GM06990 (cell line): Measurements from ENCODE around the gene ZNF470.

ENCODE experiments used
- DNase-seq: peaks from one replicate; pipeline ENCODE4 v3.0.0-alpha.2; 2011; ENCODE audit not compliant: insufficient read length; ENCODE audit errors: extremely low read depth
- H3K27me3 ChIP-seq: replicated peaks from 2 replicates; pipeline ENCODE4 v1.6.0; 2011; ENCODE audit warnings: low read length; ENCODE audit not compliant: control insufficient read depth, insufficient read depth
- H3K36me3 ChIP-seq: 2 replicates; pipeline ENCODE4 v1.5.1; 2011; ENCODE audit warnings: low read length; ENCODE audit not compliant: control insufficient read depth, insufficient read depth
- H3K4me3 ChIP-seq: replicated peaks from 2 replicates; pipeline ENCODE4 v1.5.1; 2011; ENCODE audit warnings: low read depth, mild to moderate bottlenecking, control low read depth, low read length
- CTCF ChIP-seq: IDR thresholded peaks from 2 replicates; pipeline ENCODE4 v1.5.1; 2011; ENCODE audit warnings: low read length, control low read depth, mild to moderate bottlenecking, inconsistent platforms; ENCODE audit not compliant: insufficient read depth, poor library complexity, severe bottlenecking

The ZNF470 gene

GRCh38 chr19:56625708-56626107, 58.4 kb downstream of the ZNF470 start:
- TF ChIP-seq CTCF = no peak
- H3K27me3 ChIP-seq = no peaks in the 10 kb centered on the region
- H3K36me3 ChIP-seq = peaks cover 2% of the 10 kb centered on the region
- no peak for DNase-seq
- H3K4me3 ChIP-seq = no peak overlapping the region

GRCh38 chr19:56633021-56633420, 65.8 kb downstream of the ZNF470 start:
- no peak for TF ChIP-seq CTCF
- no peak for DNase-seq
- Histone ChIP-seq H3K36me3 (no peaks in the 10 kb centered on the region), H3K27me3 (no peaks in the 10 kb centered on the region), H3K4me3 (no peak overlapping the region)

- Histone ChIP-seq H3K4me3 (no peak overlapping the region), H3K27me3 (no peaks in the 10 kb centered on the region), H3K36me3 (no peaks in the 10 kb centered on the region)
- TF ChIP-seq CTCF = no peak
- DNase-seq = no peak
Measured at GRCh38 chr19:56637976-56638555, 70.8 kb downstream of the ZNF470 start.
